KMS-11 (cell line): ENCODE data around the gene KIF25.

Experiments
- H2AFZ ChIP-seq: fragments of 200-600 bp; sonication (generic); 2 replicates; pipeline ENCODE4 v1.6.1; 2016; ENCODE audit warnings: antibody characterized with exemption, mixed run types, low read depth
- H3K27ac ChIP-seq: fragments of 200-600 bp; sonication (generic); 2 replicates; pipeline ENCODE4 v1.6.1; 2016; ENCODE audit warnings: mild to moderate bottlenecking, mixed run types
- H3K27me3 ChIP-seq: fragments of 200-600 bp; sonication (generic); 2 replicates; pipeline ENCODE4 v1.6.1; 2017; ENCODE audit warnings: mild to moderate bottlenecking, low read depth, mixed run types, moderate library complexity; ENCODE audit not compliant: insufficient read depth
- H3K36me3 ChIP-seq: fragments of 200-600 bp; sonication (generic); 2 replicates; pipeline ENCODE4 v1.6.1; 2017; ENCODE audit warnings: mild to moderate bottlenecking, mixed run types; ENCODE audit not compliant: insufficient read depth
- H3K4me1 ChIP-seq: fragments of 200-600 bp; sonication (generic); 2 replicates; pipeline ENCODE4 v1.6.1; 2016; ENCODE audit warnings: mild to moderate bottlenecking, low read depth, mixed run types; ENCODE audit not compliant: poor library complexity, severe bottlenecking
- H3K4me2 ChIP-seq: fragments of 200-600 bp; sonication (generic); 2 replicates; pipeline ENCODE4 v1.7.0; 2016; ENCODE audit warnings: mild to moderate bottlenecking, mixed run types
- H3K4me3 ChIP-seq: fragments of 200-600 bp; sonication (generic); IDR thresholded peaks from 2 replicates; pipeline ENCODE4 v1.6.1; 2017; ENCODE audit warnings: low read depth, low read length, mixed read lengths; ENCODE audit not compliant: insufficient read depth
- H3K79me2 ChIP-seq: fragments of 200-600 bp; sonication (generic); 2 replicates; pipeline ENCODE4 v1.6.1; 2016; ENCODE audit warnings: low read depth, mixed run types; ENCODE audit not compliant: insufficient read depth
- H3K9ac ChIP-seq: fragments of 200-600 bp; sonication (generic); 2 replicates; pipeline ENCODE4 v1.6.1; 2016; ENCODE audit warnings: mild to moderate bottlenecking, mixed run types
- H4K20me1 ChIP-seq: fragments of 200-600 bp; sonication (generic); 2 replicates; pipeline ENCODE4 v1.6.1; 2016; ENCODE audit warnings: mild to moderate bottlenecking, mixed run types; ENCODE audit not compliant: insufficient read depth
- TF ChIP-seq, protein P1 (sequence below): fragments of 200-600 bp; sonication (generic); conservative IDR thresholded peaks from 2 replicates; pipeline ENCODE4 v1.6.1; 2017; ENCODE audit warnings: low read depth, mild to moderate bottlenecking, antibody characterized with exemption, low read length, moderate library complexity, mixed read lengths

Gene KIF25

DNA sequence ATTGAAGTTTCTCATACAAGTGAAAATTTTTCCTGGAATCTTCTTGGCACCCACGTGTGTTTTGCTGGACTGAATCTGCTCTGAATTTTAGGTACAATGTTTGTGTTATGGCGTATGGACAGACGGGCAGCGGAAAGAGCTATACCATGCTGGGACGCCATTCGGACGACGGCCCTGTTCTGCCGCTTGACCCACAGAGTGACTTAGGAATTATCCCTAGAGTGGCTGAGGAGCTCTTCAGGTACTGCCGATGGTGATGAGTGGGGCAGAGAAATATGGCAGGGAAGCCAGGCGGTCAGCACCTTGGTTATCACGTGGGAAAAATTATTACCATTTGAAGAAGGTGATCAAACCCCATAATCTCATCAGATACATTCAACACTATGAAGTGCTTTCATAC is 36.3 kb downstream of the KIF25 start:
- Histone ChIP-seq H3K36me3 (no peaks in the 10 kb centered on the region), H3K4me3 (no peak overlapping the region), H3K9ac (no peak overlapping the region), H3K4me2 (no peak overlapping the region), H3K27me3 (no peaks in the 10 kb centered on the region), H3K27ac (no peak overlapping the region), H2AFZ (no peak overlapping the region), H3K79me2 (no peaks in the 10 kb centered on the region), H3K4me1 (peaks cover 4% of the 10 kb centered on the region), H4K20me1 (no peaks in the 10 kb centered on the region)
- TF ChIP-seq, protein P1, sequence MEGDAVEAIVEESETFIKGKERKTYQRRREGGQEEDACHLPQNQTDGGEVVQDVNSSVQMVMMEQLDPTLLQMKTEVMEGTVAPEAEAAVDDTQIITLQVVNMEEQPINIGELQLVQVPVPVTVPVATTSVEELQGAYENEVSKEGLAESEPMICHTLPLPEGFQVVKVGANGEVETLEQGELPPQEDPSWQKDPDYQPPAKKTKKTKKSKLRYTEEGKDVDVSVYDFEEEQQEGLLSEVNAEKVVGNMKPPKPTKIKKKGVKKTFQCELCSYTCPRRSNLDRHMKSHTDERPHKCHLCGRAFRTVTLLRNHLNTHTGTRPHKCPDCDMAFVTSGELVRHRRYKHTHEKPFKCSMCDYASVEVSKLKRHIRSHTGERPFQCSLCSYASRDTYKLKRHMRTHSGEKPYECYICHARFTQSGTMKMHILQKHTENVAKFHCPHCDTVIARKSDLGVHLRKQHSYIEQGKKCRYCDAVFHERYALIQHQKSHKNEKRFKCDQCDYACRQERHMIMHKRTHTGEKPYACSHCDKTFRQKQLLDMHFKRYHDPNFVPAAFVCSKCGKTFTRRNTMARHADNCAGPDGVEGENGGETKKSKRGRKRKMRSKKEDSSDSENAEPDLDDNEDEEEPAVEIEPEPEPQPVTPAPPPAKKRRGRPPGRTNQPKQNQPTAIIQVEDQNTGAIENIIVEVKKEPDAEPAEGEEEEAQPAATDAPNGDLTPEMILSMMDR: no peak

DNA sequence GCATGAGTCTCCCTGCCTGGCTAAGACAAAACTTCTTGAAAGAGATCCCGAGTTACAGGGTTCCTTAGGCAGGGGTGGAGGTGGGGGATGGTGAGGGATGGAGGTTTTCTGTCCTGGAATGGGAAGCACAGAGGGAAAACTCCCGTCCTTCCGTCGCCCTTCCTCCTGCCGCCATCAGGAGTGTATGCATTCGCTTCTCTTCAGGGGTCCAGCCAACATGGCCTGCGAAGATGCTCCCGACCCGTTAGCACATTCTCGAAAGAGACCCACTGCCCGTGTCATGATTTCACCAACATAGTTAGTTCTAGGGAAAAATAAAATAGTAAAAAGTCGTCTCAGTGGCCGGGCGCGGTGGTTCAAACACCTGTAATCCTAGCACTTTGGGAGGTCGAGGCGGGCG is 37.1 kb downstream of the KIF25 start:
- Histone ChIP-seq H4K20me1 (no peaks in the 10 kb centered on the region), H2AFZ (no peak overlapping the region), H3K4me2 (no peak overlapping the region), H3K4me3 (no peak overlapping the region), H3K27me3 (no peaks in the 10 kb centered on the region), H3K4me1 (peaks cover 4% of the 10 kb centered on the region), H3K36me3 (no peaks in the 10 kb centered on the region), H3K27ac (no peak overlapping the region), H3K79me2 (no peaks in the 10 kb centered on the region), H3K9ac (no peak overlapping the region)
- TF ChIP-seq, protein P1: no peak

DNA sequence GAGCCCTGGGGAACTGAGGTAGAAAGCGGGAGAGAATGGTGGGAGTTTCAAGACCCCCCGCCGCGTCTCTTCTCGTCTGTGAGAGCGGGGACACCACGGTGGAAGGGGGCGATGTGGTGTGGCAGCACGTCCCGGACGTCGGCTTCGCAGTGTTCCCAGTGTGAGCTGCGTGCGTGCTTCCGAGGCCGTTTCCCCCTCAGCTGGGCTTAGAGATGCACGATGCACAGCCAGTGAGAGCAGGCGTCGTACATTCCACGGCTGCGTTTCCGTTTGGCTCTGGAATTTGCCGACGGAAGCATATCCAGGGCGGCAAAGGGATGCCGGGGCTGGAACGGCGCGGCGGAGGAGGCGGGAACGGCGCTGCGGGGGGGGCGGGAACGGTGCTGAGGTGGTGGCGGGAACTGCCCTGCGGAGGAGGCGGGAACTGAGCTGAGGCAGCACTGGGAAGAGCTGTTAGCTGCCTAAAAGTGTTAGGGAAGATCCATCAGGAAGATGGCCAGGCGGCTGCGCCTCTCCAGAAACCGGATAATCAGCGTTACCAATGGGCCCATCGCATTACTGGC is 37.7 kb downstream of the KIF25 start:
- Histone ChIP-seq H3K27me3 (no peaks in the 10 kb centered on the region), H3K9ac (peak overlapping the region; percentile 26; the same call in 1 of the 2 replicates), H3K79me2 (no peaks in the 10 kb centered on the region), H3K4me3 (no peak overlapping the region), H2AFZ (peak overlapping the region; percentile 80), H3K4me1 (peaks cover 4% of the 10 kb centered on the region), H3K4me2 (peak overlapping the region; percentile 38), H3K36me3 (no peaks in the 10 kb centered on the region), H3K27ac (no peak overlapping the region), H4K20me1 (no peaks in the 10 kb centered on the region)
- TF ChIP-seq, protein P1: no peak

DNA sequence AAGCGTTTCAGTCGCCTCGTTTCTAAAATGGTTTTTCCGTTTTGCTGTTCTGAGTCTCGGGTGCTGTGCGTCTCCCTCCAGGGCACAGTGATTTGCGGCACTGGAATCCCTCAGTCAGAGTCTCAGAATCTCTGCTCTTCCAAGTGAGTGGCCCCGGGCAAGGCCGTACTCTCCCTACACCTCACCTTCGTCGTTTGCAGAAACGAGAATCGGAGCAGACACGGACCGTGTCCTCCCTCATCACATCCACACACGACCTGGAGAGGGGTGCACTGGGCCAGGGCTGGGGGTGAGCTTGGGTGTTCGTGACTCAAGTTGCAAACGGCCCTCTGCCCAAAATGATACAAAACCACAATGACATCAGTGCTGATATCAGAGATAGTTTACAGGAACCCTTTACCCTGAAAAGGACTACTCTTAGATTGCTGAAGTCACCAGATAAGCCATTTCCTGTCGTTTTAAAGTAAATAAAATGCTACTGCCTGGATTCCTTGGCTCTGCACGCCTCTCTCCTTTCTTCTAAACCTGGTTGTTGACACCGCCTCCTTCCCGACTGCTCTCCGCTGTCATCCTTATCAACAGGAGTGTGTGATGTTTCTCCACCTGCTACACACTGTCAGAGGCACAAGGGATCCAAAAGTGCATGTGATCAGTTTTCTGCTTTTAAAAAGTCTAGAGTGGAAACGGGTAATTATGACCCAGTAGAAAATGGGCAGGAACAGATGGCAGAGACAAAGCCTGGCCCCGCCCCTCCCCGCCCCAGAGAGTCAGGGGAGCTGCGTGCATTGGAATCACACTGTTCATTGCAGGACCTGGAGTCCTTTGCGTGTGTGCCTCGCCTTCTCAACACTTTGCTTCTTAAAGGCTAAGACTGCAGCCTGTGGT is 38.4 kb downstream of the KIF25 start:
- no peaks in the 10 kb centered on the region for H3K36me3 ChIP-seq
- H4K20me1 ChIP-seq: no peaks in the 10 kb centered on the region
- peak overlapping the region; percentile 38 for H3K4me2 ChIP-seq
- no peaks in the 10 kb centered on the region for H3K79me2 ChIP-seq
- H3K27me3 ChIP-seq: no peaks in the 10 kb centered on the region
- TF ChIP-seq, protein P1: no peak
- peak overlapping the region; percentile 26; the same call in 1 of the 2 replicates for H3K9ac ChIP-seq
- peak overlapping the region; percentile 80 for H2AFZ ChIP-seq
- H3K4me1 ChIP-seq: peaks cover 4% of the 10 kb centered on the region
- H3K4me3 ChIP-seq: no peak overlapping the region
- no peak overlapping the region for H3K27ac ChIP-seq
